ENCODE results near the gene FUT3.

The FUT3 gene

DNA sequence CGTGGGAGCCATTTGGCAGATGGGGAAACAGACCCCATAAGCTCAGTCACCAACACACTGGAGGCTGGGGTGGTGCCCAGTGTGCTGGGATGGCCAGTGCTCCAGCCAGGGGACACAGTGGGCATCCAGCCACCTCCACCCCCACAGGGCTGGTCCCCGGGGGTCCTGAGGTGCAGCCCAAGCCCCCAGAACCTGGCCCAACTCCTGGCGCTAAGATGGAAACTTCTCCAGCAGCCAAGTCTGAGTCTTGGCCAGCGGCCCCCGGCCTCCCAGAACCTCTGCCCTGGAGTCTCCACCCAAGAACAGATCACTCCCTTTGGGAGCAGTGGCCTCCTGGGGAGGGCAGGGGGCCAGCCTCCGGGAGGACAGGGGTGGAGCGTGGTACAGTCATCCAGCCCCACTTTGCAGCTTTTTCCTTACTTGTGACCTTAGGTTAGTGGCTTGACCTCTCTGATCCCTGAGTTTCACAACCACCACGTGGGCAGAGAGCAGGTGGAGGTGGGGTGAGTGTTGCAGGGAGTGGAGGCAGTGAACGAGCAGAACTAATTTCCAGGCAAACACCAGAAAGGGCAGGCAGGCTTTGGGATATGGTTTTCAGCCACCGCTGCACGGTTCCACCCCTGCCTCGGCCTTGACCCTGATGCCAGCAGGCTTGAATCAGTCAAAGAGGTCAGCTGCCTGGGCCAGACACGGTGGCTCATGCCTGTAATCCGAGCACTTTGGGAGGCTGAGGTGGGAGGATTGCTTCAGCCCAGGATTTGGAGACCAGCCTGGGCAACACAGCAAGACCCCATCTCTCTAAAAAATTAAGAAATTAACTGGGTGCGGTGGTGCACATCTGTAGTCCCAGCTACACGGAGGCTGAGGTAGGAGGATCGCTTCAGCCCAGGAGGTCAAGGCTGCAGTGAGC is 50.6 kb downstream of the FUT3 start:
- no peak for DNase-seq (ENCODE audit: low read depth in 2 of 2)

GRCh38 chr19:5799247-5800241 is 51.7 kb downstream of the FUT3 start:
- DNase-seq (ENCODE audit: low read depth in 2 of 2), result no peak

GRCh38 chr19:5798244-5798643 is 53.0 kb downstream of the FUT3 start:
- DNase-seq (ENCODE audit: low read depth in 2 of 2), result no peak

DNA sequence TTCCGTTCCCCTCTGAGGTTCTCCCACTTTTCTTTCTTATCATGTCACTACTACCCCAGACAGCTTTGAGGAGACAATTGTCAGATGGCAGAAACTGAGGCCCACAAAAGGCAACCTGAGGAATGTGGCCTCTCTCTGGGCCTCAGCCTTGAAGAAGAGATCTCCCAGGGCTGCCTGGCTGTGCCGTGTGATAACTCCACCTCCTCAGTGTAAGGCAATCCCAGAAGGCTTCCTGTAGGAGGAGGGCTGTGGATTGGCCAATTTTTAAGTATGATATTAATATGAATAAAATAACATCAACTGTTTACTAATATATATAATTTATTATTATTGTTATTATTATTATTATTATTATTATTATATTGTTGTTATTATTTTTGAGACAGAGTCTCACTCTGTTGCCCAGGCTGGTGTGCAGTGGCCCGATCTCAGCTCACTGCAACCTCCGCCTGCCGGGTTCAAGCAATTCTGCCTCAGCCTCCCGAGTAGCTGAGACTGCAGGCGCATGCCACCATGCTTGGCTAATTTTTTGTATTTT is 55.8 kb downstream of the FUT3 start:
- no peak for DNase-seq (ENCODE audit: low read depth in 2 of 2)

GRCh38 chr19:5793188-5793587 is 58.1 kb downstream of the FUT3 start:
- DNase-seq (ENCODE audit: low read depth in 2 of 2), result no peak

Measured in stimulated activated CD4-positive, alpha-beta T cell treated with anti-CD3 and anti-CD28 coated beads, Interleukin-1b, Interleukin-23, amount 100 ng/mL, for 4 hours (primary cell).